Neural cell (in vitro differentiated cells): ENCODE results near the gene ANKIB1.
"Not testable (repeated sequence)": the region's sequence is repeated elsewhere in the genome, so short reads cannot be mapped to it uniquely, and the experiment has no call there.

Experiments used
- EP300 ChIP-seq: fragments of 450-650 bp; conservative IDR thresholded peaks from 2 replicates; pipeline ENCODE4 v1.6.1; 2014; ENCODE audit warnings: antibody characterized with exemption, mild to moderate bottlenecking, moderate library complexity; ENCODE audit not compliant: poor library complexity, severe bottlenecking
- EZH2 ChIP-seq: fragments of 200-600, 300-800 bp; shearing (Covaris generic), sonication (generic); IDR thresholded peaks from 2 replicates; pipeline ENCODE4 v1.6.1; 2014; ENCODE audit warnings: antibody characterized with exemption, low read length, borderline replicate concordance, mild to moderate bottlenecking; ENCODE audit not compliant: insufficient read depth, poor library complexity, severe bottlenecking
- POLR2AphosphoS5 ChIP-seq: IDR thresholded peaks from 2 replicates; pipeline ENCODE4 v1.6.1; 2012
- SMC3 ChIP-seq: fragments of 450-650 bp; conservative IDR thresholded peaks from 2 replicates; pipeline ENCODE4 v1.6.1; 2014; ENCODE audit warnings: antibody characterized with exemption, mild to moderate bottlenecking, moderate library complexity; ENCODE audit not compliant: poor library complexity
- TF ChIP-seq, protein P1 (sequence below): fragments of 450-650 bp; IDR thresholded peaks from 2 replicates; pipeline ENCODE4 v1.5.1; 2014; ENCODE audit warnings: antibody characterized with exemption, mild to moderate bottlenecking, moderate library complexity; ENCODE audit not compliant: poor library complexity, severe bottlenecking

DNA sequence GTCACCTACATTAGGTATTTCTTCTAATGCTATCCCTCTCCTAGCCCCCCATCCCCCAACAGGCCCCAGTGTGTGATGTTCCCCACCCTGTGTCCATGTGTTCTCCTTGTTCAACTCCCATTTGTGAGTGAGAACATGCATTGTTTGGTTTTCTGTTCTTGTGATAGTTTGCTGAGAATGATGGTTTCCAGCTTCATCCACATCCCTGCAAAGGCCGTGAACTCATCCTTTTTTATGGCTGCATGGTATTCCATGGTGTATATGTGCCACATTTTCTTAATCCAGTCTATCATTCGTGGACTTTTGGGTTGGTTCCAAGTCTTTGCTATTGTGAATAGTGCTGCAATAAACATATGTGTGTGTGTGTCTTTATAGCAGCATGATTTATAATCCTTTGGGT lies 113.4 kb downstream of the ANKIB1 start:
- TF ChIP-seq, protein P1, sequence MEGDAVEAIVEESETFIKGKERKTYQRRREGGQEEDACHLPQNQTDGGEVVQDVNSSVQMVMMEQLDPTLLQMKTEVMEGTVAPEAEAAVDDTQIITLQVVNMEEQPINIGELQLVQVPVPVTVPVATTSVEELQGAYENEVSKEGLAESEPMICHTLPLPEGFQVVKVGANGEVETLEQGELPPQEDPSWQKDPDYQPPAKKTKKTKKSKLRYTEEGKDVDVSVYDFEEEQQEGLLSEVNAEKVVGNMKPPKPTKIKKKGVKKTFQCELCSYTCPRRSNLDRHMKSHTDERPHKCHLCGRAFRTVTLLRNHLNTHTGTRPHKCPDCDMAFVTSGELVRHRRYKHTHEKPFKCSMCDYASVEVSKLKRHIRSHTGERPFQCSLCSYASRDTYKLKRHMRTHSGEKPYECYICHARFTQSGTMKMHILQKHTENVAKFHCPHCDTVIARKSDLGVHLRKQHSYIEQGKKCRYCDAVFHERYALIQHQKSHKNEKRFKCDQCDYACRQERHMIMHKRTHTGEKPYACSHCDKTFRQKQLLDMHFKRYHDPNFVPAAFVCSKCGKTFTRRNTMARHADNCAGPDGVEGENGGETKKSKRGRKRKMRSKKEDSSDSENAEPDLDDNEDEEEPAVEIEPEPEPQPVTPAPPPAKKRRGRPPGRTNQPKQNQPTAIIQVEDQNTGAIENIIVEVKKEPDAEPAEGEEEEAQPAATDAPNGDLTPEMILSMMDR, result not testable (repeated sequence)
- not testable (repeated sequence) for TF ChIP-seq POLR2AphosphoS5, EZH2, EP300, SMC3
